SHP77 treated with DMSO at 0.1 percent for 48 hours (cell line): ENCODE measurements around the gene LCLAT1.
"Not testable (repeated sequence)": the region's sequence is repeated elsewhere in the genome, so short reads cannot be mapped to it uniquely, and the experiment has no call there.

ENCODE experiments used
- DNase-seq: peaks from one replicate; lab custom pipeline; 2025; lab: John Stamatoyannopoulos, UW

The LCLAT1 gene

DNA sequence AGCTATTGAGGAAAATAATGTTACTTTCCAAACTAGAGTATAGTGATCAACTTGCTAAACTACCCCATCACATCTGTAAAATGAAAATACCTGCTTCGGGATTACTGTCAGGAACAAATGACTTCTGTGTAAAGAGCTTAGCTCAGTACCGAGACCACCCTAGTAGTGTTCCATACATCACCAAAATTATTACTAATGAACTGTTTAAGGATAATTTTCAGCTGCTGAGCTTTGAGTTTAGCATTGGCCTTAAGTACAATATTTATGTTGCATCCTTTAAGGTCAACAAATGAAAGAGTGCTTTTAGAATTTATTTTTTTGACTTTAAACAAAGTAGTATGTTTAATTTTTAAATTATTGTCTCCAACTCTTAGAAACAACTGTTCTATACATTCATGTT is 144.1 kb downstream of the LCLAT1 start:
- DNase-seq, result no peak

DNA sequence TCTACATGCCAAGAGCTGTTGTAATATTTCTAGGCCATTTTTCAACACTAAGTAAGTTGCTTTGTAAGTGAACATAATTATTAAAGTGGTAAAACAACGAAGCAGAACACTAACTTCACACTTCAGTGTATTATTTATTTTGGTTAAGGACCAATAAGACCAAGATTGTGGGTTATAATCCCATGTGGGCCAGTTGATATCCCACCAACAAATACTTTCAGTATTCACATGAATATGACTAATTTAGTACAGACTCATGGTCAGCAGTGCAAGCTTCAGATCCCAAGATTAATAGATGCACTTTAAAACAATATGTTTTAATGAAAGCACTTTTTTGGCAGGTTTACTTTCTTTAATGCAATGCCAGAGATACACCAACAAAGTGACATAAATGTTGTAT is 154.3 kb downstream of the LCLAT1 start:
- no peak for DNase-seq

DNA sequence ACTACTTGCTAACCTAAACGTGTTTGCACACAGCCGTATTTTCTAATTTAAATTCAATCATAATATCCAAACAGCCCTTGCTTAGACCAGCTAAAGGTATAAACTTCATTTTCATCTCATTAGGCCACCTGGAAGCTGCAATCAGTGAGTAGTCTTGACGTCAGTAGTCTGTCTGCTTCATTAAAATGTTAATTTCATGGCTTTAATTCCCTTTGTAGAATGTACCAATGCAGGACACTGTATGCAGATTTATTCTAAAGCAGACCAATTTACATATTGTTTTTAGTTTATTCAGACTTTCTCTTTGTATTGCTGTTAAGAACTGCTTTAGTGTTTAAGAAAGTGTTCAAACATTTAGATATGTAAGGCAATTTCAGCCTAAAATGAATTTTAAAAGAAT is 158.2 kb downstream of the LCLAT1 start:
- no peak for DNase-seq

DNA sequence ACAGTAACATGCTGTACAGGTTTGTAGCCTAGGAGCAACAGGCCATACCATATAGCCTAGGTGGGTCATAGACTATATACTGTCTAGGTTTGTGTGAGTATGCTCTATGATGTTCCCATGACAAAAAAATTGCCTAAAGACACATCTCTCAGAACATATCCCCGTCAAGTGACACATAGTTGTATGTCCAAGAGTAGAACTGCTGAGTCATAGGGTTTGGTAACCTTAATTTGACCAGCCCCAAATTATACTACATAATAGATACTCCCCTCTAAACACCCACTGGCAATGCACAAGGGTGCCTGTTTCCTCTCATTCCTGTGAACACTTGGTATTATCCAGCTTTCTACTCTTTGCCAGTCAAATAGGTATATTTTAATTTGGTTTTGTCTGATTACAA is 161.6 kb downstream of the LCLAT1 start:
- DNase-seq, result no peak

DNA sequence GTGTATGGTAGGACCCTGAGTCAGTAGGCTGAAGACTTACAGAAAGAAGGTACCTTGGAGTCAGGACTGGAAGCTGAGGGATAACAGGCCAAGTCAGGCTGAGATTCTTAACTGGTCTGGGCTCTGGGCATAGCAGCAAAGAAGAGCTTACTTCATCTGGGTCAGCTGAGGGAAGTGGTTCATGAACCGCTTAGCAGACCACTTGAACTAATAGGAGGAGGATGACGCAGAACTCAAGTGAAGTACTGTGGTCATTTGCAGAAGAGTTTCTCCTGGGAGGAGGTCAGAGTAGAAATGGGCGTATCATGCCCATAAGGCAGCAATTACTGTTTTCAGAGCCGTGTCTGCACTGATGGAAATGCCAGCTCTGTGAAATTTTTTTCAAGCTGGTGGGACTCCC is 164.5 kb downstream of the LCLAT1 start:
- DNase-seq, result peak; percentile 32

DNA sequence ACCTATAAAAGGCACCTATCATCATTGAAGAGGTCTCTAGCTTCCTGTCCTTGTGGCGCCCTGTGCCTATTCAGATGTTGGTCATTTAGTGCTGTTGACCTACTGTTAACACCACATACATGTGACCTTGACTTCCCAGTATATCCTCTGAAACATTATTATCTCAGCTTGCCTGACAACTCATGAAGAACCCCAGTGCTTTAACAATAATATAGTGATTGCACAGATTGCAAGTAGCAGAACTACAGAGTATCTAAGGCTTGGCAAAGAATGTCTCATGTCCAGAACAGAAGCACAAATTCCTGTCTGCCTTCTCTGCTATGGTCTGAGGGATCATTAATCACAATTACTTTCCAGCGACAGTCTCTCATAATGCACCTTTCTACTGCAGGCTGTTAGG is 165.3 kb downstream of the LCLAT1 start:
- peak; percentile 34 for DNase-seq

DNA sequence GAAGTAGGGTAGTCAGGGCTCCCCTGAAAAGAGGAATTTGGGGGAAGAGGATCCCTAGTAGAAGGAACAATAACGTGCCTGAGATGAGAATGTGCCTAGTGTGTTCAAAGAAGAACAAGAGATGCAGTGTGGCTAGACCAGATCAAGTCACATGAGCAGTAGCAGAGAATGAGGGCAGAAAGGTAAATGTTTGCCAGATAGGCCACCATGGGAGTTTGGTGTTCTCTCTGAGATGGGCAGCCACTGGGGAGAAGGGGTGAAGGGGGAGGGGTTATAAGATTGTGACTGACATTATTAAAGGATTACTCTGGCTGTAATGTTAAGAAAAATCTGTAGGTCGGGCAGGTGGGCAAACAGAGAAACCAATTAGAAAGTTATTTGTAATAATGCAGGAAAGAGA is 166.0 kb downstream of the LCLAT1 start:
- no peak for DNase-seq

DNA sequence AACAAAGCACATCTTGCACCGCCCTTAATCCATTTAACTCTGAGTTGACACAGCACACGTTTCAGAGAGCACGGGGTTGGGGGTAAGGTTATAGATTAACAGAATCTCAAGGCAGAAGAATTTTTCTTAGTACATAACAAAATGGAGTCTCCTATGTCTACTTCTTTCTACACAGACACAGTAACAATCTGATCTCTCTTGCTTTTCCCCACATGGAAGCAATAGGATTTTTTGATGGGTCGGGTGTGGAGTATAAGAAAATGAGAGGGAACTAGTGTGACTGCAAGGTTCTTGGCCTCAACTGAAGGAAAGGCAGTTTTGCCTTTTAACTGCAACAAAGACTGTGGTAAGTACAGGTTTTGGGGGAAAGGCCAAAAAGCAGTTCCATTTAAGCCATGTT is 167.2 kb downstream of the LCLAT1 start:
- not testable (repeated sequence) for DNase-seq

DNA sequence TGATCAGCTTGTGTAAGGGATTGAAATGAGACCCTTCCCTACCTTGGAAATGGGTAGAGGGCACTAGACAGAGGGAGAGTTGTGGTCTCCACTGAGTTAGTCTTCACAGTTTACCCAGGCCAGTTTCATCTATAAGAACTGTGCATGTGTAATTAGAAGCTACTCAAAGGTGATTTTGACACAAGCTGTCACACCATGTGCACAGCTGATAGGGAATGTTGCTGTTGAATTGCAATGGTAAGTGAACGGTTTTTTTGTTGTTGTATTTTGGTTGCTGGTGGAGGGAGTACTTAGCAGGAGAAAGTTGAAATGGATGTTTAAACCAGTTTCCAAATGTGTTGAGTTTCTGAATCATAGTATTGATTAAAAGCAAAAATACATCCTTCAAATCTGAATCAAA is 168.9 kb downstream of the LCLAT1 start:
- DNase-seq, result no peak

DNA sequence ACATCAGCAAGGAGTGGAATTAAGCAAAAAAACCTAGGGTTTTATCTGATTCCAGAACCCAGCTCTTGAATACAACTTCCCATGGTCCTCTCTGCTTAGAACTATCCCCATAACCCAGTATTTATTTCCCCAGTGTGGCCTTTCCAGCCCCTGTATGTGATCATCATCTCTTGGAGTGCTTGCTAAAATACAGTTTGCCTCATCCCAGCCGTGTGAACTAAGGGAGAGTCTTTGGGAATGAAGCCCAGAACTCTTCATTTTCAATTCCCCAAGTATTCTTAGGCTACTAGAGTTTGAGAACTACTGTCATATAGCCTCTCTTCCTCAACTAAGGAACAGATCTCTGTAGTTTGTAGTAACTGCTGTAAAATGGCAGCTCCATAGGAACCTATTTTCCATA is 173.1 kb downstream of the LCLAT1 start:
- no peak for DNase-seq

DNA sequence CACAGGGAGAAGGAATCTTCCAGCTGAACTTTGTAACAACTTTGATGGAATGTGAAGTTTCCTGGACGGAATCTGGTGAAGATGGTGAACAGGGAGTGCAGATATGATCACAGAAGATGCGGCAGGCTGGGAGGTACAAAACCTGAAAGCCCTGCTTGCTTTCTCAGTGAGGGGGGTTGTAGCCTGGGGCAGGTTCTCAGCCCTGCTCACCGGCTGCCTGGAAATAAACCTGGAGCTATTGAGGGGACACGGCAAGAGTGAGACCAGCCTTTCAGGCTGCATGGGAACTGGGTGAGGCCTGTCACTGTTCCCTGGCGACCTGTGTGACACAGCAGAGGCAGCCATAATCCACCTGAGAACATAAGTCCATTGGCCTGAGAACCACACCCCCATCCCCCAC is 174.8 kb downstream of the LCLAT1 start:
- DNase-seq, result no peak

DNA sequence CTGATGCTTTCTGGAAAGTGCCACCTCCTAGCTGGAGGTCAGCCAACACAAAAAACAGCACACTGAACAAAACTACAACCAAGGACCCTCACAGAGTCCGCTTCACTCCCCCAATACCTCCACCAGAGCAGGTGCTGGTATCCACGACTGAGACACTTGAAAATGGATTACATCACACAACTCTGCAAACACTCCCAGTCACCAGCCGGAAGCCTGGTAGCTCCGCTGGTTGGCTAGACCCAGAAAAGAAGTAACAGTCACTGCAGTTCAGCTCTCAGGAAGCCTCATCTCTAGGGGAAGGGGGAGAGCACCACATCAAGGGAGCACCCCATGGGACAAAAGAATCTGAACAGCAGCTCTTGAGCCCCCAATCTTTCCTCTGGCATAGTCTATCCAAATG is 175.4 kb downstream of the LCLAT1 start:
- DNase-seq, result peak; percentile 79

DNA sequence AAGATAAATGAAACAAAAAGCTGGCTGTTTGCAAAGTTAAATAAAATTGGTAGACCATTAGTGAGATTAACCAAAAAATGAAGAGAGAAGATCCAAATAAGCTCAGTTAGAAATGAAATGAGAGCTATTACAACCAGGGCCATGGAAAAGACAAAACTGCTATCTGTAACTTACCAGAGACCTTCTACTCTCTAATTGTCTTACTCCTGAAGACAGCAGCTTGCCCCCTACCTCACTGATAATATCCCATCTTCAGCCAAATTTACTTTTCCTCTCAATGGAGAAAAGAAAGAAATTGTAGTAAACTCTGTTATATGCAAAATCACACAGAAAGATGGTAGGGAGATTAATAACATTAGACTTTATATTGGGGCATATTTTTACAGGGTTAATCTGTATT is 178.2 kb downstream of the LCLAT1 start:
- DNase-seq, result no peak

DNA sequence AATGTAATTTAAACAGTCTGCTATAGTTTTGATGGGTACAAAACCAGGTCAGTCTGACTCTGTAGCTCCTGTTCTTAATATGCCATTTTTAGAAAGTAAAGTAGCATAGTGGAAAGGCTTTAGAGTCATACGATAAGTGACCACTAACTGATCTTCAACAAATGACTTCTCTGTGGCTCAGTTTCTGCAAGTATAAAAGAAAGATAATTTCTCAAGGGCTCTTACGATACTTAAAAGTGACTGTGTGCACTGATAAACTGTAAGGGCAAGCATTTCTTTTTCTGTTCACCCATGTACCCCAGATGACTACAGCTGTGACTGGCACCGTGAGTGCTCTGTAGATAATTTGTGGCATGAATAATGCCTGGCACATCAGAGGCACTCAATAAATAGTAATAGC is 178.7 kb downstream of the LCLAT1 start:
- no peak for DNase-seq

DNA sequence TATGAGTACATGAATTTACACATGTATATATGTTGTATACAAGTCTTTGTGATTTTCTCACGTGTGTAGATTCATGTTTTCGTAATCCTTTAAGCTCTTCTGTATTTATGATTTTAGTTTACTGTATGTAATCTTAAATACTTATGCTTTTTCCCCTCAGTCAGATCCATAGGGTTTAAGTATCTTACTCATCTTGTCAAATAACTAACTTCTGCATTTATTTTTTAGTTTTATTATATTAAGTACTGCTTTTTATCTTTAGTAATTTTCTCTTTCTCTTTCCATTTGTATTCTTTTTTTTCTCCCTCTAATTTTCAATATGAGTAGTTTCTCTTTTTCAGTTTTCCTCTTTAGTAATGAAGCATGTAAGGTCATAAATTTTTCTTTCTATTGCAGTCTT is 179.4 kb downstream of the LCLAT1 start:
- no peak for DNase-seq

DNA sequence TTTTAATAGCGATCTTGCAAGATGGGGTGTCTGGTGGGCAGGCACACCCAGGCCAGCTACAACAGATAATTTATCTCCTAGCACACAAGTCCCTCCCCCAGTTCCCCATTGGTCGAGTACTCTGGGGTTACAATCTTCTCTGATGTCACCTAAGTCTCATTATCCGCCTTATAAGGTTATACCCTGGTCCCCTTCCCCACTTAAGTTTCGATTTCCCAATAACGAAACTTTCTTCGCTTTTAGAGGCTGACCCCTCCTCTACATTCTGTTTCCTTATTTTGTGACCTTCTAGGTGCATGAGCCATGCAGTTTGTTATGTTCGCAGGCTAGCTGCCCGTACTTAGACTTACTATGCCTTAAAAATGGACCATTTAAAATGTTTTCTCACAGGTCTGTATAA is 180.1 kb downstream of the LCLAT1 start:
- no peak for DNase-seq

DNA sequence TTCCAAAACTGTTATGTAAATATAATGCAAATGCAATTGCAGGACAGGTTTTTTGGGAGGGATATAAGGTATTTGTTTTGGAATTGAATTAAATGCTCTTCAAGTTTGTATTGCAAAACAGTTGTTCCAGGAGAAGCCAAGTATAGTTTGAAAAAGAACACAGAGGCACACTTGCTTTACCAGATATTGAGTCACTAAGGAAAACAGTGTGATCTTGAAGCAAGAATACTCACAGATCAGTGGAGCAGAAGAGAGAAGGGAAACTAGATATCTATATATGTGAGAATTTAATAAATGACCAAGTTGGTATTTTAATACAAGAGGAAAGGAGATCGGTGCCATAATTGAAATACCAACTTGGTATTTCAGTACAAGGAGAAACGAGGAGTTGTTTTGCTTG is 181.3 kb downstream of the LCLAT1 start:
- DNase-seq, result no peak

DNA sequence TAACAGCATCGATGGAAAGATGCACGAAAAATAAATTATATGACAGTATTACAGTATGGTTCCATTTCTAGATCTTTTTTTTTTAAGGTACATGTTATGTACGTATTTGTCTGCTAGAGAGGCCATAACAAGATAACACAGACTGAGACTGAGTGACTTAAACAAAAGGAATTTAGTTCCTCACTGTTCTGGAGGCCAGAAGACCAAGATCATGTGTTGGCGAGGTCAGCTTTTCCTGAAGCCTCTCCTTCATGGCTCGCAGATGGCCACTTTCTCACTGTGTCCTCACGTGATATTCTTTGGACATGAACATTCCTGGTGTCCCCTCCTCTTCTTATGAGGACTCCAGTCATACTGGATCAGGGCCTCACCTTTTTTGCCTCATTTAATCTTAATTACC is 182.8 kb downstream of the LCLAT1 start:
- DNase-seq, result no peak

DNA sequence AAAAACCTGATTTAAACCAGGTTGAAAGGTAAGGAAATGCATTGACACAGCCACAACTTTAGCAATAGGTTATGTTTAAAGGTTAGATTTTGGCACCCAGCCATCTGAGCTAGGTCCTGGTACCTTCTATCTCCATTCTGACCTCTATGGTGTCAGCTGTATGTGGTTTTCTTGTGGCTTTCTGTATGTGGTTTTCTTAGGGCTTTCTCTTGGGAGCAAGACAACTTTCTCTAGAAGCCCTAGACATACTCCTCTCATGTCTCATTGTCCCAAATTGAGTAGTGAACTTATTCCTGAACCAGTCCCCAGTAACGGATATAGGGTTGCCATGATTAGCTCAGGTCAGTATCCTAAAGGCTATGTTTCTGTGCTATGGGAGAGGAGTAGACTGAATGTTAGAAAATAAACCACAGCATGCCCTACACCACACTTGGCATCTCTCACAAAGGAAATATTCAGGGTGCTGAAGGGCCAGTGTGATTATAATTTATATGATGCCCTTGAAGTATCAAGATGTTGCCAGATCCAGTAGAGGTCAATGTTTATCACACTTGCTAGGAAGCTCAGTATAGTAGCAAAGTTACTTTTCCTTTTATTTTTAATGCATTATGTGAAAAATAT is 184.1 kb downstream of the LCLAT1 start:
- no peak for DNase-seq

DNA sequence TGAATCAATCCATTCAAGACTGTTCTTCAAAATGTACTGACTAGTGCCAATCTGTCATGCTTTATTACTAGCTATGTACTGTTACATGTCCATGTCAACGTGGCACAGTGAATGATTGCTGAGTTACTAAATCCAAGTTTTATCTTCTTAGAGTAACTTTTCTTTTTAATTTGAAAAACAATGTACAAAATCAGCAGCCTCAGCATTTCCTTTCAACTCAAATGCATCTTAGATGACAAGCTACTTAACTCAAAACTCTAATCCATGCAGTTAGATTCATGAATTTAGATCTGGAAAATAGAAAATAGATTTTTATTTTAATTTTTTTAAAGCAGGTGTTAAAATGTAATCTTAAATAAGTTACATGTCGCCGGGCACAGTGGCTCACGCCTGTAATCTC is 186.0 kb downstream of the LCLAT1 start:
- DNase-seq, result no peak

DNA sequence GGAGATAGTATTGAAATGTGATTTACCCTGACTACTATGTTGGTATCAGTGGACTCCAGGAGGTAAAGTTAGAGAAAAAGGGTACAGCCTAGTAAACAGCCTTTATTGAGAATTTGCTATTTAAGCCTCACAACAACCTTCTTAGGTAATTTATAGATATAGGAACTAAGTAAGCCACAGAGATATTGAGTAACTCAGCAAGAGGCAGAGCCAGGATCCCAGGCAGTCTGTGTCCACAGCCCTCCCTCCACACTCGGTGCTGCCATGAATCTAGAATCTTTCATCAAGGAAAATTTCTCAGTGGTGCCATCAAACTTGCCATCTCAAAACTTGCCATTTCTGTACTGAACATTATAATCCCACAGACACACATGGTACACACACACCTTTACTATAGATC is 189.3 kb downstream of the LCLAT1 start:
- no peak for DNase-seq

DNA sequence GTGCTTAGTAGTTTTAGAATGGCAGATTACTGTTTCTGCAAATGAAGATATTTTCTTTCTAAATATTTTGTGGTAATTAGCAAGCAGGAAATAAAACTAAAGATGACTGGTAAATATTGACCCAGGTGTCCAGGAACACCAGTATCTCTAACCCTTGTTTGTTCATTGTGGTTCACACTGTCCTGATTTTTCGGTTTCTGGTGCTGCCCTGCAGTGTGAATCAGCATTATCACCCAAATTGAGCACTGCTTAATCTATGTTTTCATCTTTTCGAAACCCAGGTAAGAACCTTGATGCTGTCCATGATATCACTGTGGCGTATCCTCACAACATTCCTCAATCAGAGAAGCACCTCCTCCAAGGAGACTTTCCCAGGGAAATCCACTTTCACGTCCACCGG is 192.8 kb downstream of the LCLAT1 start:
- DNase-seq, result no peak

DNA sequence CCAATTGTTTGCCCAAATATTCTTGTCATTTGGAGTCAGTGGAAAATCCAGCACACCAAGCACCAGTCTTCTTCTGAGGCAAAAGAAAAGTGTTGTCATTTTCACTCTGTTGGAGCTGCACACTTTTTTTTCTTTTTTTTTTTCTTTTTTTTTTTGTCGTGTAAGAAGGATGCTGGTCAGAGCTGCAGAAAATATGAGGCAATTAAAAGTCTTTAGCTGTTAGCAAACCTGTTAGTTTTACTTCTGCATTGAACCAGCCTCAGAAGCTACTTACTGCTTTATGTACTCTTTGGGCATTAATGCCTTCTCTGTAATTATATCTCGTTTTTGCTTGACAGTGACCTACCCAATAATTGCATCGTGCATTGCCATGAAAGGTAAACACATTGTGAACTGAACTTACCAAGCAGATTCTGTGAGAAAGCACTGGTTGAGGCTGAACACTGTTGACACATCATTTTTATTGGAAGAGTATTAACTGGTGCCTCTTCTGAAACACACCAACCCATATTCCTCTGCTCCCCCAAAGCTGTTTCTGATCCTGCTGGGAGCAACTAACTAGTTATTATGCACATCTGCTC is 194.8 kb downstream of the LCLAT1 start:
- DNase-seq, result no peak

DNA sequence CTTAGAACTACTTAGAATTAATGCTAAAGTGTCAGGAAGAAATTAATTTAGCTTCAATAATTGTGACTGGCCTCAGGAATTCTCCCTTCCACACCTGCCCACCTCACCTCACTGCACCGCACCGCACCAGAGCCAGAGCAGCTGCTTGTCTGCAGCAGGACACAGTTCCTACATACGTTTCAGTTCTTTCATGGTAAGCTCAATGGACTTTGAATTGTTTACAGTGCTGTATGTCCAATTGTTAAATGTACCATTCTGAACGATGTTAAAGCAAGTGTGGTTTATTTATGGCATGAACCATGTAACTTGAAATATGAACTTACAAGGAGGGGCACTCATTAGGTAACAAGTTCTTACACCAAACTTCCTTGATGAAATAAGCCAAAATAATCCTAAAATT is 196.0 kb downstream of the LCLAT1 start:
- DNase-seq, result not testable (repeated sequence)

DNA sequence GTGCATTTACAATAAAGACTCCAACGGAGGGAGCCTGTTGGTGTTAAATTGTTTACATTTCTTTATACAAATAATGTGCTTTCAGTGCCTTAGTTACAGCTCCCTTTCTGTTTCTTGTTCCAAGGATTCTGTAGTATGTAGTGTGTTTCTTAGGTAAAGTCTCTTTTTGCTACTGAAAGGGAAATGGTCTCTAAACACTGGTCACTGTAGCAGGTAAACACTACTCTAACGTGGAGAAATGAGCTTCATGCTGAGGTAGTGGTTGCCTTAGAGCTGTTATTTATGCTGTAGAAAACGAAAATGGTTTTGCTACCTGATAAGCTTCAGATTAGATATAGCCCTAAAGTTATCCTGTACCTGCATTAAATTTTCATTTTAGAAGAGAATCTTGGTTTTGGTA is 196.6 kb downstream of the LCLAT1 start:
- no peak for DNase-seq
